DOHH2 (cell line): ENCODE data around the gene EMP3.

ENCODE experiments used
- EZH2phosphoT487 ChIP-seq: fragments of 200-600 bp; sonication (generic); IDR thresholded peaks from 2 replicates; pipeline ENCODE4 v1.6.1; 2017; ENCODE audit warnings: borderline replicate concordance, mild to moderate bottlenecking, antibody characterized with exemption, low read length, moderate library complexity, mixed read lengths
- TF ChIP-seq, protein P1 (sequence below): fragments of 200-600 bp; sonication (generic); IDR thresholded peaks from one replicate; pipeline ENCODE4 v1.5.1; 2014; ENCODE audit warnings: antibody characterized with exemption, mild to moderate bottlenecking, low read depth, low read length; ENCODE audit not compliant: poor library complexity, severe bottlenecking

GRCh38 chr19:48338253-48338755 lies 13.0 kb downstream of the EMP3 start:
- TF ChIP-seq, protein P1, sequence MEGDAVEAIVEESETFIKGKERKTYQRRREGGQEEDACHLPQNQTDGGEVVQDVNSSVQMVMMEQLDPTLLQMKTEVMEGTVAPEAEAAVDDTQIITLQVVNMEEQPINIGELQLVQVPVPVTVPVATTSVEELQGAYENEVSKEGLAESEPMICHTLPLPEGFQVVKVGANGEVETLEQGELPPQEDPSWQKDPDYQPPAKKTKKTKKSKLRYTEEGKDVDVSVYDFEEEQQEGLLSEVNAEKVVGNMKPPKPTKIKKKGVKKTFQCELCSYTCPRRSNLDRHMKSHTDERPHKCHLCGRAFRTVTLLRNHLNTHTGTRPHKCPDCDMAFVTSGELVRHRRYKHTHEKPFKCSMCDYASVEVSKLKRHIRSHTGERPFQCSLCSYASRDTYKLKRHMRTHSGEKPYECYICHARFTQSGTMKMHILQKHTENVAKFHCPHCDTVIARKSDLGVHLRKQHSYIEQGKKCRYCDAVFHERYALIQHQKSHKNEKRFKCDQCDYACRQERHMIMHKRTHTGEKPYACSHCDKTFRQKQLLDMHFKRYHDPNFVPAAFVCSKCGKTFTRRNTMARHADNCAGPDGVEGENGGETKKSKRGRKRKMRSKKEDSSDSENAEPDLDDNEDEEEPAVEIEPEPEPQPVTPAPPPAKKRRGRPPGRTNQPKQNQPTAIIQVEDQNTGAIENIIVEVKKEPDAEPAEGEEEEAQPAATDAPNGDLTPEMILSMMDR: no peak
- no peak for TF ChIP-seq EZH2phosphoT487
